Esophagus squamous epithelium (tissue), 5 donors: ENCODE measurements around the gene PRR23C. TPM values are rescaled to one million over a fixed set of nuclear protein-coding genes. Genes with fewer than 3 reads are reported as not detected.

Experiments
- DNase-seq: peaks from one replicate; lab custom pipeline; 2025; lab: John Stamatoyannopoulos, UW
- H3K27ac ChIP-seq, 4 donors: fragments of 200-600 bp; sonication (generic); one replicate each; pipeline ENCODE4 v1.5.1; 2016 to 2019; ENCODE audit warnings: mild to moderate bottlenecking in 1 of 4
- H3K27me3 ChIP-seq, 4 donors: fragments of 200-600 bp; sonication (generic); 1 replicate in 3 of 4; 2 replicates in 1 of 4; pipeline versions ENCODE4 v1.5.1 to v1.6.0; 2017 to 2021; ENCODE audit warnings: antibody characterized with exemption in 1 of 4
- H3K36me3 ChIP-seq, 3 donors: fragments of 200-600 bp; sonication (generic); one replicate each; pipeline ENCODE4 v1.5.1; 2016 to 2019
- H3K4me1 ChIP-seq, 3 donors: fragments of 200-600 bp; sonication (generic); one replicate each; pipeline ENCODE4 v1.5.1; 2017 to 2019
- H3K4me3 ChIP-seq, 4 donors: fragments of 200-600 bp; sonication (generic); 1 replicate in 3 of 4; 2 replicates in 1 of 4; pipeline ENCODE4 v1.5.1; 2016 to 2019; ENCODE audit warnings: mild to moderate bottlenecking in 2 of 4, moderate library complexity in 1 of 4
- H3K9me3 ChIP-seq, 3 donors: fragments of 200-600 bp; sonication (generic); one replicate each; pipeline ENCODE4 v1.5.1; 2016 to 2019
- CTCF ChIP-seq, 6 experiments: fragments of 450-650 bp in 4 of 6; fragments of 200-600 bp in 2 of 6; sonication (generic) in 2 of 6; IDR thresholded peaks; one replicate each; pipeline ENCODE4 v1.5.1; 2016 to 2019; ENCODE audit warnings: antibody characterized with exemption in 6 of 6, mild to moderate bottlenecking in 4 of 6, moderate library complexity in 4 of 6
- POLR2A ChIP-seq, 4 donors: fragments of 450-650 bp; IDR thresholded peaks; one replicate each; pipeline ENCODE4 v1.6.1; 2017; ENCODE audit warnings: antibody characterized with exemption in 4 of 4, mild to moderate bottlenecking in 4 of 4, moderate library complexity in 3 of 4
- WGBS, 2 donors: methylation state at CpG; one replicate each; pipeline ENCODE4 v1.1.5; 2018; 5-methylcytosine and 5-hydroxymethylcytosine counted together
- intact Hi-C: fragments of 100-400 bp; cut with DNase I; formaldehyde crosslinking; loops from one replicate; pipeline ENCODE4 v1.15.0; 2022
- total RNA-seq, 4 donors: library from RNA; depleted of rRNA; stranded (reverse); fragments of >200 nt; gene quantifications; one replicate each; pipeline ENCODE4 v1.1.0, GENCODE V29; 2016
- donor health status: DM: yes; HTN: yes; CAD: no.

PRR23C gene
- total RNA-seq, 4 donors from 2014 or later: not detected

GRCh38 chr3:139020036-139020867 is 24.4 kb downstream of the PRR23C start:
- H3K4me1 ChIP-seq: no peaks in the 10 kb centered on the region
- TF ChIP-seq CTCF (IDR thresholded peaks at IDR 0.05): no peak
- TF ChIP-seq POLR2A (IDR thresholded peaks at IDR 0.05): no peak
- intact Hi-C loops: no loop called here
- H3K27ac ChIP-seq: no peak overlapping the region
- H3K4me3 ChIP-seq: no peak overlapping the region
- WGBS, 2 donors: 62 to 84% methylated on average over 4 to 22 of the region's 81 CpGs
- H3K9me3 ChIP-seq: peaks cover 0 to 11% (median 0%) of the 10 kb centered on the region in 3 donors
- no peaks in the 10 kb centered on the region for H3K27me3 ChIP-seq
- no peak for DNase-seq
- no peaks in the 10 kb centered on the region for H3K36me3 ChIP-seq

- peaks cover 0 to 11% (median 0%) of the 10 kb centered on the region in 3 donors for H3K9me3 ChIP-seq
- no peaks in the 10 kb centered on the region for H3K36me3 ChIP-seq
- 49 to 69% methylated on average over 3 of the region's 3 CpGs for WGBS, 2 donors
- intact Hi-C loops: no loop called here
- no peak overlapping the region for H3K4me3 ChIP-seq
- H3K4me1 ChIP-seq: no peaks in the 10 kb centered on the region
- H3K27me3 ChIP-seq: no peaks in the 10 kb centered on the region
- no peak for DNase-seq
- TF ChIP-seq POLR2A (IDR thresholded peaks at IDR 0.05) (no peak), CTCF (IDR thresholded peaks at IDR 0.05) (no peak)
- no peak overlapping the region for H3K27ac ChIP-seq
Observed at GRCh38 chr3:139016430-139017048, 28.2 kb downstream of the PRR23C start.

GRCh38 chr3:139006051-139006716 is 38.5 kb downstream of the PRR23C start, which contains the start of gene PRR23A:
PRR23A (minus strand) TSS chr3:139006268; CDS start chr3:139006268, 0 bp downstream.
- TF ChIP-seq CTCF (IDR thresholded peaks at IDR 0.05) (no peak), POLR2A (IDR thresholded peaks at IDR 0.05) (no peak)
- H3K27me3 ChIP-seq: no peaks in the 10 kb centered on the region
- WGBS, 2 donors: 84 to 92% methylated on average over 2 to 11 of the region's 60 CpGs
- no peak within 1 kb of the TSS for H3K27ac ChIP-seq
- H3K4me1 ChIP-seq: no peaks in the 10 kb centered on the region
- H3K4me3 ChIP-seq: no peak within 1 kb of the TSS
- no peak for DNase-seq
- intact Hi-C loops: no loop called here
- H3K36me3 ChIP-seq: no peaks in the 10 kb centered on the region
- peaks cover 0 to 8% (median 7%) of the 10 kb centered on the region in 3 donors for H3K9me3 ChIP-seq

- no peak overlapping the region for H3K4me3 ChIP-seq
- no peak overlapping the region for H3K27ac ChIP-seq
- no peaks in the 10 kb centered on the region for H3K4me1 ChIP-seq
- WGBS, 2 donors: 91 to 97% methylated on average over 13 to 30 of the region's 45 CpGs
- no peaks in the 10 kb centered on the region for H3K27me3 ChIP-seq
- DNase-seq: no peak
- peaks cover 0 to 8% (median 7%) of the 10 kb centered on the region in 3 donors for H3K9me3 ChIP-seq
- H3K36me3 ChIP-seq: no peaks in the 10 kb centered on the region
- intact Hi-C loops: no loop called here
- no peak for TF ChIP-seq CTCF (IDR thresholded peaks at IDR 0.05)
- TF ChIP-seq POLR2A (IDR thresholded peaks at IDR 0.05): no peak
Observed at GRCh38 chr3:139005356-139005993, 39.2 kb downstream of the PRR23C start.
